Kidney tubule cell (primary cell): ENCODE results near the gene FMNL3.

ENCODE experiments used
- DNase-seq: peaks from one replicate; pipeline ENCODE4 v3.0.0-alpha.2; 2018; ENCODE audit warnings: low spot score

FMNL3 gene

GRCh38 chr12:49674318-49674981, 32.8 kb downstream of the FMNL3 start:
- no peak for DNase-seq

- DNase-seq: peak; percentile 35
These were observed 33.5 kb downstream of the FMNL3 start for GRCh38 chr12:49673446-49674317.

- DNase-seq: no peak
These were observed 34.6 kb downstream of the FMNL3 start for GRCh38 chr12:49672301-49673217.

- DNase-seq: peak; percentile 43
These were observed 36.0 kb downstream of the FMNL3 start for GRCh38 chr12:49671031-49671765.

- no peak for DNase-seq
These were observed 37.4 kb downstream of the FMNL3 start for GRCh38 chr12:49669796-49670195.

GRCh38 chr12:49667325-49668090, 39.7 kb downstream of the FMNL3 start:
- DNase-seq: peak; percentile 50

- DNase-seq: no peak
These were observed 41.0 kb downstream of the FMNL3 start for GRCh38 chr12:49666176-49666575.

GRCh38 chr12:49665384-49665783, 41.8 kb downstream of the FMNL3 start:
- DNase-seq: no peak

- DNase-seq: peak; percentile 71
These were observed 42.5 kb downstream of the FMNL3 start for GRCh38 chr12:49664591-49665239.

GRCh38 chr12:49664167-49664566, 43.0 kb downstream of the FMNL3 start:
- peak; percentile 14 for DNase-seq

GRCh38 chr12:49662998-49663843, 44.0 kb downstream of the FMNL3 start:
- peak; percentile 73 for DNase-seq

GRCh38 chr12:49661746-49662145, 45.5 kb downstream of the FMNL3 start:
- no peak for DNase-seq

GRCh38 chr12:49661191-49661590, 46.0 kb downstream of the FMNL3 start:
- DNase-seq: no peak

- DNase-seq: no peak
These were observed 47.5 kb downstream of the FMNL3 start for GRCh38 chr12:49659753-49660152.

- DNase-seq: no peak
These were observed 48.9 kb downstream of the FMNL3 start for GRCh38 chr12:49658276-49658675.

- no peak for DNase-seq
These were observed 51.5 kb downstream of the FMNL3 start for GRCh38 chr12:49655595-49656236.

- no peak for DNase-seq
These were observed 52.5 kb downstream of the FMNL3 start for GRCh38 chr12:49654715-49655114.

- DNase-seq: no peak
These were observed 54.2 kb downstream of the FMNL3 start for GRCh38 chr12:49652921-49653520.
